ENCODE data around the gene C22orf31.

Gene C22orf31

GRCh38 chr22:29023172-29023796, 38.3 kb downstream of the C22orf31 start:
- DNase-seq = no peak

GRCh38 chr22:29022101-29022817, 39.4 kb downstream of the C22orf31 start:
- DNase-seq = no peak

DNA sequence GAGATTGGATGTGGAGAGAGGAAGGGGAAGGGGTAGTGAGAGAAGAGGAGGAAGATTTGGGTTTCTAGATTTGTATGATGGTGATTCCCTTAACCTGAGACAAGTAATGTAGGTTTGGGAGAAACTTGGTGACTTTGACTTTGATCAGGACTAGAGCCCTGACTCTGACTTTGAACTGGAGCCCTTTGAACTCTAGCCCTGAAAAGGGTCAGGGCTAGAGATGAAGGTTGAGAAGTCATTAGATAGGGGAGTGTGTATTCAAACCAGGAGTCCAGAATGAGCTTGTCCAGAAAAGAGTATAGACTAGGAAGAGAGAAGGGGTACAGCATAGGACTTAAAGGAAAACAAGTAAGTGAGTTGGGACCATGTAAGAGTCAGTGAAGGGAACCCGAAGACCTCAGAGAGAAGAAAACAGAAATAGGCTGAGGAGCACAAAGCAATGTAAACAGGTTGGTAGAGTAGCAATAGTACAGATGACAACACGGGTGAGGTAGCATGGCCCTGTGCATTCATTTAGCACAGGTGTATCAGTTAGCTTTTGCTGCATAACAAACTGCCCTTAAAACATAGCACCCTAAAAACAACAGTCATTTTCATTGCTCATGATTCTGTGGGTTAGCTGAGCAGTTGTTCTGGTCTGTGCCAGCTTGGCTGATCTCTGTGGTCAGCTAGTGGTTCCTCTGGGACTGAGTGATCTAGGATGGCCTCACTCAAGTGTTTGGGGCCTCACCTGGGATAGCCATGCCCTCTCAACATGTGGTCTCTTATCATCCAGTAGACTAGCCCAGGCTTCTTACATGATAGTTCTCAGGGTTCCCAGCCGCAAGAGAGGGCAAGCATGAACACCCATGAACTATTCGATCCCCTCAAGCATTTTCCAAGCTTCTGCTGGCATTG, 43.1 kb downstream of the C22orf31 start:
- DNase-seq = no peak

GRCh38 chr22:29016067-29016938, 45.3 kb downstream of the C22orf31 start:
- no peak for DNase-seq

GRCh38 chr22:29014773-29015172, 46.9 kb downstream of the C22orf31 start:
- no peak for DNase-seq

GRCh38 chr22:29014293-29014692, 47.3 kb downstream of the C22orf31 start:
- no peak for DNase-seq

- no peak for DNase-seq
Measured at GRCh38 chr22:29012952-29013351, 48.7 kb downstream of the C22orf31 start.

- DNase-seq = no peak
Measured at GRCh38 chr22:29012101-29012433, 49.6 kb downstream of the C22orf31 start.

DNA sequence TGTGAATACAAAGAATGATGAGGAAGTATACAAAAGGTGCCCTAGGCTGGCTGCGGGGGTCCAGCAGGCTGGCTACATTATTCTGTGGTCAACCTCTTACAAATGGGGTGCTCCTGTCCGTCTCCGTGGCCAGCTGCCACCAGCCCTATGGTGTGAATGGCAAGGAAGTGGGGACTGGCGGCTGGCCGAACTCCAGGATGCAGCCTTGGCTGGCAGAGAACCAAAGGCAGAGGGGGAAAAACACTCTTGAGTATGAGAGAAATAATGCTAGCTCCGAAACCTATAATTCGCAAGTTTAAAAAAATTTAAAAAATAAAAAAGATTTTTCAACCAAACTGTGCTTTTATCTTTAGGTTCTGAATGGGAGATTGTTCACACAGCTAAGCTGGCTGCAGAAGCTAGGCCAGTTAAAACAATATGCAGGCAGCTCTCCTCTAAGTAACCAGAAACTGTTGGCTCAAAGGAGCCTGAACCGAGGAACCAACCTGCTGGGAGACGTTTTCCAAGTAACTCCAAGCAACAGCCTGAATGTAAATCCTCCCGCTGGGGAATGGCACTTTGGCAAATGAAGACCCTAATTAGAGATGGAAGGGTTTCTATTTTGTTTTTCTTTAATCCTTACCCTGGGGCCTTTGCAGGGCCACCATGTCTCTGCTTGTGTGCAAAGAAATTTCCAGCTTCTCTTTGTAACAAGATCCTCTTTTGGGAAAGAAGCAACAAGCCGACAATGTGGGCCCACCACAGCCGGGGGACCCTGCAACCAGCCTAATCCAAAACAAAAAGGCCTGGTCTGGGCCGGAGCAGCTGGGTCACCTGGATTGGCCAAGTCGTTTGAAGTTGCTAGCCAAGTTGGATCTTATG, 50.2 kb downstream of the C22orf31 start:
- DNase-seq = no peak

DNA sequence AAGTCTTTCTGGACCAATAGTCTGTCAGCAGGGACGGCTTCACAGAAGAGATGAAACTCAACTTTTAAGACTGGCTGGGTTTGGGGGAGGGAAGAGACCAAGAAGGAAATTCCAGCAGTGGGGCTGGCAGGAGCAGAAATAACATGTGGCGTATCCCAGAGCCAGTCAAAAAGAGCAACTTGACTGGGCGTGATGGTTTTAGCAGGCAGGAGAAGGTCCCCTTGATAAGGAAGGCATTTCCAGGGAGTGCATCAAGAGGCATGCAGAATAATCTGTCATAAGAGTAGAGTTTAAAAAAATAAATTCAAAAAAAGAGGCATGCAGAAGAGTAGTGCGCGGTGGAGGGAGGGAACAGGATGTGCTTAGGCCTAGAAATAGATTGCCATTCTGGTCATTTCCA, 52.5 kb downstream of the C22orf31 start:
- no peak for DNase-seq
